T-helper 2 cell treated with Interferon-gamma antibody and Interleukin-4, amounts not matched to agents 100 ng/mL and 5 ng/mL, for 36 hours (primary cell): ENCODE measurements around the gene IL27RA. TPM values are rescaled to one million over a fixed set of nuclear protein-coding genes. Genes with fewer than 3 reads are reported as not detected.

ENCODE experiments used
- intact Hi-C: fragments of 100-400 bp; cut with micrococcal nuclease; formaldehyde crosslinking; loops from one replicate; pipeline ENCODE4 v1.15.1; 2023
- total RNA-seq: library from RNA; stranded (reverse); gene quantifications from 2 replicates; pipeline ENCODE4 v1.2.3, GENCODE V29; 2022

Gene IL27RA
- 90.2 and 91.1 TPM in 2 replicates for total RNA-seq

- intact Hi-C loops = loop anchor here (1.0 to 5.0 kb wide), 4 partner anchors 26 to 150 kb away; partner anchors contain the start of genes DCAF15 and RFX1
Measured at GRCh38 chr19:14031719-14032480, at the start of gene IL27RA. IL27RA (plus strand) TSS chr19:14031762; CDS start chr19:14031873, 111 bp downstream.

GRCh38 chr19:13981988-13982501 lies 49.5 kb upstream of the IL27RA start:
- intact Hi-C loops = no loop called here

- intact Hi-C loops = no loop called here
Measured at GRCh38 chr19:13982773-13983172, 48.8 kb upstream of the IL27RA start.

- intact Hi-C loops = no loop called here
Measured at GRCh38 chr19:13983213-13983889, 48.2 kb upstream of the IL27RA start.

GRCh38 chr19:13984186-13984585 lies 47.4 kb upstream of the IL27RA start:
- intact Hi-C loops = no loop called here

- intact Hi-C loops = loop anchor here (5.0 kb wide), 2 partner anchors 47 to 78 kb away; partner anchors contain the start of genes BRME1, CC2D1A and IL27RA
Measured at GRCh38 chr19:13984875-13985741, 46.5 kb upstream of the IL27RA start.

- intact Hi-C loops = loop anchor here (1.0 to 5.0 kb wide), 5 partner anchors 20 to 106 kb away; partner anchors contain the start of genes BRME1, CC2D1A, DCAF15 and IL27RA
Measured at GRCh38 chr19:13985771-13986347, 45.7 kb upstream of the IL27RA start.

- intact Hi-C loops = loop anchor here (1.0 to 5.0 kb wide), 5 partner anchors 20 to 106 kb away; partner anchors contain the start of genes BRME1, CC2D1A, DCAF15 and IL27RA
Measured at GRCh38 chr19:13986348-13986904, 45.1 kb upstream of the IL27RA start.

GRCh38 chr19:13987101-13987890 lies 44.3 kb upstream of the IL27RA start:
- intact Hi-C loops = loop anchor here (5.0 kb wide), 2 partner anchors 45 to 80 kb away; partner anchors contain the start of genes BRME1, CC2D1A and IL27RA

GRCh38 chr19:13989487-13989886 lies 42.1 kb upstream of the IL27RA start:
- intact Hi-C loops = loop anchor here (5.0 kb wide), 2 partner anchors 43 to 82 kb away; partner anchors contain the start of genes BRME1, CC2D1A and IL27RA

- intact Hi-C loops = no loop called here
Measured at GRCh38 chr19:13990085-13990484, 41.5 kb upstream of the IL27RA start.

GRCh38 chr19:13992025-13992424 lies 39.5 kb upstream of the IL27RA start:
- intact Hi-C loops = no loop called here

- intact Hi-C loops = no loop called here
Measured at GRCh38 chr19:13993590-13994300, 37.8 kb upstream of the IL27RA start.

- intact Hi-C loops = no loop called here
Measured at GRCh38 chr19:13995017-13995728, 36.4 kb upstream of the IL27RA start.

- intact Hi-C loops = no loop called here
Measured at GRCh38 chr19:13995878-13996765, 35.4 kb upstream of the IL27RA start.

GRCh38 chr19:13996928-13997630 lies 34.5 kb upstream of the IL27RA start:
- intact Hi-C loops = no loop called here

- intact Hi-C loops = no loop called here
Measured at GRCh38 chr19:13997631-13997962, 34.0 kb upstream of the IL27RA start.
